ENCODE data around the gene KIAA0513.
"Not testable (repeated sequence)": the region's sequence is repeated elsewhere in the genome, so short reads cannot be mapped to it uniquely, and the experiment has no call there.

The KIAA0513 gene

DNA sequence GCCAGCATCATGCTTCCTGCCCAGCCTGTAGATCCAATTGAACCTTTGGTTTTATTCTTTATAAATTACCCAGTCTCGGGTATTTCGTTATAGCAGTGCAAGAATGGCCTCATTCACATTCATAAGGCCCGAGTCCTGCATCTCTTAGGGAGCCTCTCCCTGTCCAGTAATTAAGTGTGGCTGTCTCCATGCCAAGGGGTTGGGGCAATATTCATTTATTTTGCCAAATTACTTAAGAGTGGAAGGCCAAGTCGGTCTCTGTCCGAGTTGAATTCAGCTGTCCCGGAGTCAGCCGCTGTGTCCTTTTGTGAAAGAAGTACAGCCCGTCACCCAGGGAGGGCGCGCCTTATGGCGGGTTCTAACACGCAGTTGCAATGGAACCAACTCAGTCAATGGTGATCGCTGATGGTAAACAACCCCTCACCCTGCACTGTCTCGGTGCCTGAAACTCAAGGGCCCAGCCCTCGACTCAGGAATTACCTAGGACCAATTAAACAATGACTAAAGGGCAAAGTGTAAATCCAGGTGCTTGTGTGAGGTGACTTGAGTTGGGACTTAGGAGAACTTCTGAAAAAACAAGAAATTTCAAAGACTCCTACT is 22.2 kb downstream of the KIAA0513 start:
- DNase-seq, result no peak

DNA sequence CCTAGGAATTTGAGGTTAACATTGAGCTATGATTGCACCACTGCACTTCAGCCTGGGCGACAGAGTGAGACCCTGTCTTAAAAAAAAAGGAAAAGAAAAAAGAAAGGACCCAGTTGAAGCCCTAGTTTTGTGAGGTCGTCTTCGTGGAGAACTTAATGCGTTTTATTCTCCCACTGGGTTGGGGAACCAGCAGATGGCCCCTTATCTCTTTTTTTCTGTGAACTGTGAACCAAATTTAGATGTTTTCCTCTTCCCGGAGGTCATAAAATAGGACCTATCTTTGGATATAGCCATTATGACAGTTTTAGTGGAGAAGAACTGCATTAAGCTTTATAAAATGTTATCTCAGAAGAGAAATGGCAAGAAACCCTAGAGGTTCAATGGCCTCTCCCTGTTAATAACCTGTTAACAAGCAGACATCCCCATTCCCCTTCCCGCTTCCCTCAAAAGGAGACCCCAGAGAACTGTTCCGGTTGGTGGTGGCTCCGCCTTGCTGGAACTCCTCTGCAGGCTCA is 23.5 kb downstream of the KIAA0513 start:
- no peak for DNase-seq

DNA sequence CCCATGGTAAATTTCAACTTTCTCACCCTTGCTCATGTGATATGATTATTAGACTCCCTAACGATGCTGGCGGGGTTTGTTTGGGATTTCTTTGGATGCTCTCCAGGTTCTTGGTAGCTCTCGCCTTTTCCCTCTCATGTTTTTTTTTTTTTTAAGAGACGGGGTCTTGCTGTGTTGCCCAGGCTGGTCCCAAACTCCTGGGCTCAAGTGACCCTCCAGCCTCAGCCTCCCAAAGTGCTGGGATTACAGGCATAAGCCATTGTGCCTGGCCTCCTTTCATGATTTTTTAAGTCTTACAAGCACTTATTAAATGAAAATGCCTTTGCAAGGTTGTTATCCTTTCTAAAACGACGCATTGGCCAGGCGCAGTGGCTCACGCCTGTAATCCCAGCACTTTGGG is 24.1 kb downstream of the KIAA0513 start:
- no peak for DNase-seq

DNA sequence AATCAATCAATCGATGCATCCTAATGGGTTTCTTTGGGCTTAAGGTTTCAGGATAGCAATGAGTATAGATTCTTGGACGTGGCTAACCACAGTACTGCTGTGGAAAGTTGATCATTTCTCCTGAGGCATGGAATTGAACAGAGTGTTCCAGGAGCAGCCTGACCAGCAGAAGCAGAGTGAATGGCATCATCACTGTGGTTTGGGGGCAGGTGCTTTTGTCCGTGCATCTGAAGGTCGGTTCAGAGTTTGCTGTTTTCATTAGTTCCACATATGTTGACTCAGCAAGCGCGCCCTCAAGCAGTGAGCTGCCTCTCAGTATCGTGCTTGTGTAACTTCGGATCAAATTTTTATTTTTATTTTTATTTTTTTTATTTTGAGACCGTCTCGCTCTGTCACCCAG is 24.9 kb downstream of the KIAA0513 start:
- no peak for DNase-seq

DNA sequence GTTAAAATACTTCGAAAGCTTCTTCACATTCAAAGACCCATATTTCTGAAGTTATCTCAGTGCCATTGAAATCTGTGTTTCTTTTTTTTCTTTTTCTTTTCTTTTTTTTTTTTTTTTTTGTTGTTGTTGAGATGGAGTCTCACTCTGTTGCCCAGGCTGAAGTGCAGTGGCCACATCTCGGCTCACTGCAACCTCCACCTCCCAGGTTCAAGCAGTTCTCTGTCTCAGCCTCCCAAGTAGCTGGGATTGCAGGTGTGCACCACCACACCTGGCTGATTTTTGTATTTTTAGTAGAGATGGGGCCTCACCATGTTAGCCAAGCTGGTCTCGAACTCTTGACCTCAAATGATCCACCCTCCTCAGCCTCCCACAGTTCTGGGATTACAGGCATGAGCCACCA is 26.7 kb downstream of the KIAA0513 start:
- DNase-seq, result not testable (repeated sequence)

DNA sequence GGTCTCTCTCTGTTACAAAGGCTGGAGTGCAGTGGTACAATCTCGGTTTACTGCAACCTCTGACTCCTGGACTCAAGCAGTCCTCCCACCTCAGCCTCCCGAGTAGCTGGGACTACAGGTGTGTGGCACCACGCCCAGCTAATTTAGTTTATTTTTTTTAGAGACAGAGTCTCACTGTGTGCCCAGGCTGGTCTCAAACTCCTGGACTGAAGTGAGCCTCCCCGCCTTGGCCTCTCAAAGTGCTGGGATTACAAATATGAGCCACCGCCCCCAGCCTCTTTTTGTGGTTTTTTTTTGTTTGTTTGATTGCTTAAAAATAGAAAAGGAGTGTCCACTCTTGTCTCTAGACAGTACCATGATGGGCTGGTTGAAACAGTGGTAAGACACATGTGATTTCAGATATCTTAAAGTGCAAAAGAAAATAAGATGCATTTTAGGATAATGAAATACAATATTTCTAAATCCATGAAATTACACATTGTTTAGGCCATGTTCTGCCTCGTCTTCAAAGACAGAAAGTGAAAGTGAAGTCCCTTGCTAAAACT is 27.4 kb downstream of the KIAA0513 start:
- DNase-seq, result no peak

DNA sequence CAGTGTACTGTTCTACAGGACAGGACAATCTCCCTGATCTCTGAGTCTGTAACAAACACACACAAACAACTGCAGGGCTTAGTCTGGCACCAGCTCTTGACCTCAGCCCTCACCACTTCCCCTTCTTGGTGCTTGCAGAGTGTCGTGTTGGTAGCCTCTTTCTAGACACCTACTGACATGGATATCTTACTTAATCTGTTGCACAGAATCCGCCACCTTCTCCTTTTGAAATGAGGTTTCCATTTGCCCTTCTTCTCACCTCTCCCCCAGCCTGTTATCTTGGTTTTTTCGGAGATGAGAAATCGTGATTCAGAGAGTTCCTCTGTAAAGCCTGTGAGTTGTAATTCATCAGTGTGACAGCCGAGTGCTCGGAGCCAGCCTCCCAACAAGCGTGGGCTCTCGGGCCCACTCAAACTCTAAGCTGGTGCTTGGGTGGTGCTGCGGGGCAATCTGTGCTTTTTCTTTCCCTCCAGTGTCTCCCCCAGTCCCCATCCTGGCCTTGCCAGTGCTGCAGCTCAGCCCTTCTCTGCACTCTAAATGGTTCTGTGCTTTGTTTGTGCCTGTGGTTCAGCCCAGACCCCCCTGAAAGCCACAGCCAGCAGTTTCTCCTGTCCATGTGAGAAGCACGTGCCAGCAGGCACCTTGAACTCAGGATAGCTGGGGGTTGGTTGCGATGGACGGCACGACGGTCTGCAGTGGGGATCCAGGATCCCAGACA is 28.1 kb downstream of the KIAA0513 start:
- peak; percentile 31 for DNase-seq

DNA sequence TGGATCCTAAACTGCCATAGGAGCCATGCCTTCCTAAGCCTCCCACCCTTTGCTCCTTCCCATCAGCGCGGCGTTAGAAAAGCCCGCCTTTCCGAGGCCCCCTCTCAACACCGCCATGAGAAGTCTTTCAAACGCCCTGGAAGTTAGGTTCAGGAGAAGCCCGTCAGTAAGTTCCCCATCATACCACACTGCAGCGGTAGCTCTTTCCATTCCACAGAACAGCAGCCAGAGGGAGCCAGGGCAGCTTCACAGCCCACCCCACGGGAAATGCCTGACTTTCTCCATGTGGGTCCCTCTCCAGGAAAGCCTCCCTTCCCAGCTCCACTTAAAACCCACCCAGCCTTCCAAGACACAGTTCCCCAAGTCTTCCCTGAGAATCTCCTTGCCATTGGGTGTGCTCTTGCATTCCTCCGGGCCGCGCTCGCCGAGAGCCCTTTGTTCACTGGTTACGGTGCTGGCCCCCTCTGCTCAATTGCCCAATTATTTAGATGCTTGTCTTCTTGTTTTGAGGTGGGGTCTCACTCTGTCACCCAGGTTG is 28.7 kb downstream of the KIAA0513 start:
- DNase-seq, result no peak

DNA sequence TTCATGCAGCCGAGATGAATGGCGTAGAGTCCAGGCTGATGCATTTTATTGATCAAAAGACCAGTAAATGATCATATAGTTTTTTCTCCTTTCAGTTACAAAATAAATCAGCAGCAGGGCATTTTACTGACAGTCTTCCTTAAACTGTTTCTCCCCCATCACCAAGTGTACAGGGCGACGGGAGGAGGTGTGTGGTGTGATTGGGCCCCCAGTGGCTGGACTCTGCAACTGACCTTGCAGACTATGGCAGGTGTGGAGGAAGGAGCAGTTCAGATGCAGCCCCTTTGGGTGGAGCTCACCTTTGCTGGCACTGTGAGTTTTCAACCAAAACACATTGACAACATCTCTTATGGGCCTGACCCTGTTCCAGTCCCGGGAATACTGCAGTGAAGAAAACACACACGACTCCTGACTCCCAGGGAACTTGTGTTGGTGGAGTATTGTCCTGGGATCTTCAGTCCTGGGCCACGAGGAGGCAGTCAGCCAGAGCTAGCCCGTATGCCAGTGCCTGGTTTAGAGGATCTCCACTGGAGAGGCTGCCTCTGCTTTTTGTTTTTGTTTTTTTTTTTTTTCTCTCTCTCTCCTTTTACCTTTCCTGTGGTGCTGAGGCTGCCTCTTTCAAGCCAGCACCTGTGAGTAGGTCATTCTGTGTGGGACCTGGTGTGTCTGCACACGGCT is 29.8 kb downstream of the KIAA0513 start:
- no peak for DNase-seq

DNA sequence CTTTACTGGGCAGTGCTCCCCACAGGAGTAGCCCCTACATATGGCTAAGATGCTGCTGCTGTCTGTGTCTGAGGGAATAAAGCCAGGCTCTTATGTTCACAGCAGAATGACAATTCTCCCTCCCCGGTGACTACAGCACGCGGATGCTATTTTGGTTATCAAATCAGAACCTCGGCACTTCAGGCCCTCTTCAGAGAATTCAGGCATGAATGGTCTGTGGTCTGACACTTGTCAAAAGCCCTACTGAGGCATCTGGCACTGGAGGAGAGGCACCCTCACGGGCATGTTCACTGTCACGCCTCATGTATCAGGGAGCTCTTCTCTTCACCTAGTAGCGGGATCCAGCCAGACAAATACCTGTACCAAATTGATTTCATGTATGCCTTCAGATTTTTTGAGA is 30.4 kb downstream of the KIAA0513 start:
- DNase-seq, result no peak

DNA sequence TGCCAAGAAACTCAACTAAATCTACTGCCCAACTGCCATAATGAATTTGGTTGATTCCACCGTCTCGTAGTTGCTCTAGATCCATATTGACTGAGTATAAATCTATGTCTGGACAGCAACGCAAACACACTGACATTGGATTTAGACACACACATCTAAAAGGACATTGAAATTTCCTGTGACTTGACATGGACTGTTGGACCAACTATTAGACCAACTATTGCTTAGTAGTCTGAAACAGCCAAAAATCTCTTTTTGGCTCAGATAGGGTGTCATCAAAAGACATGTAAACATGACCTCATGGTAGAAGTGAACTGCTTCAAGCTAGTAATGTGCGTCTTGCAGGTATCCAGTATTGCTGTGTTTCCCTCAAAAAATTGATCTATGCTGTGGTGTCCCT is 31.3 kb downstream of the KIAA0513 start:
- no peak for DNase-seq

DNA sequence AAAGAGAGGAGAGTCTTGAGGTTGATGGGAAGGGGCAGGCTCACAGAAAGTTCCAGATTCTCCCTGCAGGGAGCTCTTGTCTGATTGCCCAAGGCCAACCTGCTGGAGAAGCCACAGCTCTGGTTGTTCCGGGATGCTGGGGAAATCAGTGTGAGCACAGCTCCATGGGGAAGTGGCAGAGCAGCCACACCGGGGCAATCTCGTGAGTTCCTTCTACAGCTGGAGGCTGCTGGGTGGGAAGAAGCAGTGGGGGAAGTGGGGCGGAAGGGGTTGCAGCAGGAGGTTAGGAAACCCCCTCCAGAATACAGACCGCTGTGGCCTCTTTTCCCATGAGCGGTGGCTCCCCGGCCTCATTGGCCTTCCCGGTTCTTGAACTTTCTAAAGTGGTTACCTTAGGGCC is 34.0 kb downstream of the KIAA0513 start:
- no peak for DNase-seq

DNA sequence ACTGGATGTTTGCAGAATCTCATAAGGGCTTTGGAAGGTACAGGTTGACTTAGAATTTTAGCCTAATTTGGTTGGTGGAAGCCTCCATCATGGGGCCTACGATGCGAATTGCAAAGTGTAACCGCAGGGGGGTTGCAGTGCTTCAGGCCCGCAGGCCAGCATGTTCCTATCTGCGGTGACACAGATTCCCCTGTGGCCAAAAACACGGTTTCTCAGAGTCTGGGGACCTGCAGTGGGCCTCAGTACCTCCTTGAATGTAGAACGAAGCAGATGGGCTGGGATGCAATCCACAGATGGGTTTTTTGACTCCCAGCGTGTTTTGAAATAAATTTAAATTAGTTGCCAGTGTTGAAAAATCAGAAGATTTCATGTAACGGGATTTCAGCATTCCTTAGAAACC is 34.7 kb downstream of the KIAA0513 start:
- DNase-seq, result no peak

DNA sequence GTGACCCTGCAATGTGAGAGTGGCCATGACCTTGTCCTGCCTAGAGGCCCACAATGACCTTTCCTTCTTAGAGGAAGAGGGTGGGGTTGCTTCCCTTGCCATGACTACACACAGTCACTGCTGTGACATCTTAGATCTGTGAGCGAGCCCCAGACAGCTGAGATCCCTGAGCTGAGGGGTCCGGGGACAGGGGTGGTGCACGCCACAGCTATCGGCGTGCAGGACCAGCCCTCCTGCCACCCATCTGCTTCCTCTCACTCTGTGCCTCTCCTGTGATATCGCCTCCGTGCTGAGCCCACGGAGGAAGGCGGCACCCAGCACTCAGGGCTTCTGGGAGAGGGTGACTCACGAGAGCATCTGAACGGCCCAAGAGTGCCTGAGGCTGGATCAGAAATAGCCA is 35.2 kb downstream of the KIAA0513 start:
- no peak for DNase-seq

DNA sequence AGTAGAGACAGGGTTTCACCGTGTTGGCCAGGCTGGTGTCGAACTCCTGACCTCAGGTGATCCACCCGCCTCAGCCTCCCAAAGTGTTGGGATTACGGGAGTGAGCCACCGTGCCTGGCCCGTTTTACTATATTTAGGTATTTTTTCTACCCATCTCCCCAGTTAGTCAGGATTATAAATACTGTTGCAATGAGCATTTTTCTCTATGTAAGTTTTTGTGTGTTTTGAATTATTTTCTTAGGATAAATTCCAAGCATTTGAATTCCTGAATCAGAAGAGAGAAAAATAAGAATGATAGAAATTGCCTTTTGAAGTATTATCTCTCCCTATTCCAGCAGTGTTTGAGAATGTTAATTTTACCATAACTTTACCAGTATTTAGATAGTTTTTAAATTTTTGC is 36.6 kb downstream of the KIAA0513 start:
- DNase-seq, result no peak

DNA sequence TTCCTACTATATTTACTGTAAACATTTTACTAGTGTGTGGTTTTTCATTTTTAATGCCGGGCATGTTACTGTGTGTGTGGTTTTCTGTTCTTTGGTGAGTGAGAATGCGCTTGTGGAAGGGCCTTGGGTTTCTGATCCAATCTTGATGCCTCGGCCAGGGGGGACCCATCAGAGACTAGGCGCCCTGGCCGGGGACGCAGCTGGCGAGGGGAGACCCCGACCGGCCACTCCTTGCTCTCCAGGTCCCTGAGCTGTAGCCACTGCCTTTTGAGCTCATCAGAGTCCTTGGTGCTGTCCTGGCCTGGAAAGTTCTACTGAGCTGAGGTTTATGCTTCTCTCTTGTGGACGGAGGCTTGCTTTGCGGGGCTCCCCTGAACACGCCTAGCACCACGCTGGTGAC is 37.5 kb downstream of the KIAA0513 start:
- no peak for DNase-seq

DNA sequence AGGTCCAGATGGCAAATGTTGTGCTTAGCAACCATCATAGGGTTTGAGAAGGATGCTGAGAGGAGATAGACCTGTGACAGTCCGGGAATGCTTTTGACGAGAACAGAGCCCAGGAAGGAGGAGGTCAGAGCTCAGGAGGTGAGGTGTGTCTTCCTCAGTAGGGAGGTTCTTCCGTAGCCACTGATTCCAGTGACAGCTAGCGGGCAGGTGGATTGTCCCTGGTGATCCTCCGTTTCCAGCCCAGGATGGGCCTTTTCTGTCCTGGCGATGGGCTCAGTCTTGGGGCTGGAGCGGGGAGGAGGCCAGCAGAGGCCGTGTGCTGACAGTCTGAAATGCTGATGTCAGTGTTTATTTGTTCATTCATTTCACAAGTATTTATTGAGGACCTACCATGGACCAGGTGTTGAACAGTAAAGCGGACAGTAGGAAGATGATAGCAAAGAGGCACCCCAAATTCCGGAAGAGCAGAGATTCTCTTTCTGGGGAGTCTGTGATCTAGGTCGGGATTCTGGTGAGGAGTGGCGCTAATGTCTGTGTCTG is 38.8 kb downstream of the KIAA0513 start:
- DNase-seq, result no peak

DNA sequence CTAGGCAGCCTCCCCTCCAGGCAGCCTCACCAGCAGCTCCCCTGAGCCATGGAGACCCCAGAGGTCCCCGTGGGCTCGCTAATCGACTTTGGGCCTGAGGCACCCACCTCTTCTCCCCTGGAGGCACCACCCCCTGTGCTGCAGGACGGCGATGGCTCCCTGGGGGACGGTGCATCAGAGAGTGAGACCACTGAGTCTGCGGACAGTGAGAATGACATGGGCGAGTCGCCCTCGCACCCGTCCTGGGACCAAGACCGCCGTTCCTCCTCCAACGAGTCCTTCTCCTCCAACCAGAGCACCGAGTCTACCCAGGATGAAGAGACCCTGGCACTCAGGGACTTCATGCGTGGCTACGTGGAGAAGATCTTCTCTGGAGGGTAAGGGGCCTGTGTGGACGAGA is 39.4 kb downstream of the KIAA0513 start:
- DNase-seq, result no peak

DNA sequence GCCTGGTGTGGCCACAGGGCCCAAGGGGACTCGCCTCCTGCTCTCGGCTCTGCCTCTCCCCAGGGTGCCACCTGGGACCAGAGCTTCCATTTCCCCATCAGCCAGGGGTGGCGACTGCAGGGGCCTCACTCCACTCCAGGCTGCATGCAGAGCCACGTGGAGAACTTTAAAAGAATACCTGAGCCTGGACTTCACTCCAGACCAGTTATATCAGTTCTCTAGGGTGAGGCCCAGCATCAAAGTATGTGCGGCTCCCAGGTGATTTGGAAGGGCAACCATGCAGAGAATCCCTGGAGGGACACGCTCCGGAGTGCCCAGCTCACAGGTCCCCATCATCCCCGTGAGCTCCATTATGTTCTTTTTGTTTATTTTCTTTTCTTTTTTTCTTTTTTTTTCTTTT is 39.8 kb downstream of the KIAA0513 start:
- DNase-seq, result no peak

DNA sequence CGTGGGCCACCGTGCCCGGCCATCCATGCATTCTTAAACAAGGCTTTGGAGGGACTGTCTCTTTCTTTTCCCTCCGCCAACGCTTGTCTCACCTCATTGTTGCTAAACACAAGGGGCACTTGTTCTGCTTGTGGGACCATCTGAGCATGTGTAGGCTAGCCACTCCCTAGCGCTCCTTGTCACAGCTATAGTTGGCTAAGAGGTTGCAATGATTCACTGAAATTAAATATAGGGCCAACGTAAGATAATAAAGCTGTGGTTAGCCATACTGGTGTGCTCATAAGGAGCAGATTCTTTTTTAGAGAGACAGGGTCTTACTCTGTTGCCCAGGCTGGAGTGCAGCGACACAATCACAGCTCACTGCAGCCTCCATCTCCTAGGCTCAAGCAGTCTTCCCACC is 41.2 kb downstream of the KIAA0513 start:
- no peak for DNase-seq

DNA sequence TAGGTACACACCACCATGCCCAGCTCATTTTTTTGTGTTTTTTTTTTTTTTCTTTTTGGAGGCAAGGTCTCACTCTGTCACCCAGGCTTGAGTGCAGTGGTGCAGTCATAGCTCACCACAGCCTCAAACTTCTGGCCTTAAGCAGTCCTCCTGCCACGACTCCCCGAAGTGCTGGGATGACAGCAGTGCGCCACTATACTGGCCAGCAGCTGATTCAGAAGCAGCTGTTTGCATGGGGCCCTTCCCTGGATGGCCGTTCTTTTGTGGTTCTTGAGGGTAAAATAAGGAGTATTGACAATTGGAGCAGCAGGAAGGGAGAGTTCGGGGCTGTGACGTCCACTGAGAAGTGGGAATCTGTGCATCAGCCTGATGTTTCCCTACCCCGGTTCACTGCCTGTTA is 41.6 kb downstream of the KIAA0513 start:
- no peak for DNase-seq

DNA sequence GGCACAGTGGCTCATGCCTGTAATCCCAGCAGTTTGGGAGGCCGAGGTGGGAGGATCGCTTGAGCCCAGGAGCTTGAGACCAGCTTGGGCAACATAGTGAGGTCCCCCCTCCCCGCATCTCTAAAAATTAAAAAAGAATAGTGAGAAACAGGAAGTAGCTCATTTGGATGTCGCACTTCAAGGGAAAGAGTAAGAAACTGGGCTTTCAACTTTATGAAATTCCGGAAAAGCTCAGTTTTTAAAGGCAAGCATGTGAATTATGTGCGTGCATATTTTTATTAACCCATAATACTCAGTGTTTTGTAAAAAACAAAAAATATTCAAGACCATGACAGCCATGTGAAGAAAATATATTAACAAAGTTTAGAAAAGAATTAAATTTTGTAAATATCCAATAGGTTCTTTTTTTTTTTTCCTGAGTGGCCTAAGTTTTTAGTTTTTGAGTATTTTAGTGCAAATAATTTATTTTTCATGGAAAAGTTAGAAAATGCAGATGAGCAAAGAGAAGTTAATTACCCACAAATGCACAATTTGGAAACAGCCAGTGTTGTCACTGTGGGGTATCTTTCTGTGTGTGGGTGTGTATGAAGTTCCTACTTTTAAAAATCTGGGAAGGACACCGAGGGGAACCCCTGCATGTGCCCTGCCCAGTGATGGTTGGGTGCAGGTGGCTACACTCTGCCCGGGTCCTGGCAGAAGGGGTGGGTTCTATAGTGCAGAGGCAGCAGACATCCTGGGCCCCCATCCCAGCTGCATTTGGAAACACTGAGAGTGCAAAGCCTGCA is 44.7 kb downstream of the KIAA0513 start:
- no peak for DNase-seq

Data from right kidney (tissue), 1 donor.